ENCODE measurements around the gene OR8D1.

- TF ChIP-seq, protein P1, sequence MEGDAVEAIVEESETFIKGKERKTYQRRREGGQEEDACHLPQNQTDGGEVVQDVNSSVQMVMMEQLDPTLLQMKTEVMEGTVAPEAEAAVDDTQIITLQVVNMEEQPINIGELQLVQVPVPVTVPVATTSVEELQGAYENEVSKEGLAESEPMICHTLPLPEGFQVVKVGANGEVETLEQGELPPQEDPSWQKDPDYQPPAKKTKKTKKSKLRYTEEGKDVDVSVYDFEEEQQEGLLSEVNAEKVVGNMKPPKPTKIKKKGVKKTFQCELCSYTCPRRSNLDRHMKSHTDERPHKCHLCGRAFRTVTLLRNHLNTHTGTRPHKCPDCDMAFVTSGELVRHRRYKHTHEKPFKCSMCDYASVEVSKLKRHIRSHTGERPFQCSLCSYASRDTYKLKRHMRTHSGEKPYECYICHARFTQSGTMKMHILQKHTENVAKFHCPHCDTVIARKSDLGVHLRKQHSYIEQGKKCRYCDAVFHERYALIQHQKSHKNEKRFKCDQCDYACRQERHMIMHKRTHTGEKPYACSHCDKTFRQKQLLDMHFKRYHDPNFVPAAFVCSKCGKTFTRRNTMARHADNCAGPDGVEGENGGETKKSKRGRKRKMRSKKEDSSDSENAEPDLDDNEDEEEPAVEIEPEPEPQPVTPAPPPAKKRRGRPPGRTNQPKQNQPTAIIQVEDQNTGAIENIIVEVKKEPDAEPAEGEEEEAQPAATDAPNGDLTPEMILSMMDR (IDR thresholded peaks at IDR 0.05; ENCODE audit: low read depth, low read length) = no peak
- TF ChIP-seq EZH2phosphoT487 (IDR thresholded peaks at IDR 0.05; ENCODE audit: low read depth) = no peak
These were observed 15.8 kb downstream of the OR8D1 start for GRCh38 chr11:124297921-124298320.
